CD14-positive monocyte (primary cell): ENCODE data around the gene IVL. TPM values are rescaled to one million over a fixed set of nuclear protein-coding genes. Genes with fewer than 3 reads are reported as not detected.

Source experiments
- DNase-seq, 3 donors: peaks; one replicate each; pipeline ENCODE4 v3.0.0-alpha.2; 2011 to 2022
- H2AFZ ChIP-seq: 2 replicates; pipeline ENCODE4 v1.6.0; 2012; ENCODE audit warnings: mild to moderate bottlenecking, low read depth, low read length, inconsistent platforms; ENCODE audit not compliant: insufficient read depth, poor library complexity, severe bottlenecking
- H3K27ac ChIP-seq, 2 donors: 1 replicate in 1 of 2; 2 replicates in 1 of 2; pipeline ENCODE4 v1.5.1; 2012 to 2013; ENCODE audit warnings: low read length in 2 of 2, control low read depth in 1 of 2, inconsistent platforms in 1 of 2, low read depth in 1 of 2, mild to moderate bottlenecking in 1 of 2
- H3K27me3 ChIP-seq, 2 donors: one replicate each; pipeline versions ENCODE4 v1.6.0 to v1.6.1; 2011 to 2013; ENCODE audit warnings: low read length in 2 of 2; ENCODE audit not compliant: control insufficient read depth in 2 of 2, insufficient read depth in 2 of 2
- H3K36me3 ChIP-seq, 2 donors: replicated peaks in 1 of 2; 1 replicate in 1 of 2; 2 replicates in 1 of 2; pipeline versions ENCODE4 v1.5.1 to v1.6.1; 2012 to 2013; ENCODE audit warnings: low read length in 2 of 2, control low read depth in 1 of 2, inconsistent platforms in 1 of 2, mild to moderate bottlenecking in 1 of 2; ENCODE audit not compliant: insufficient read depth in 2 of 2, control insufficient read depth in 1 of 2
- H3K4me1 ChIP-seq, 2 donors: 1 replicate in 1 of 2; 2 replicates in 1 of 2; pipeline versions ENCODE4 v1.5.1 to v1.6.1; 2012 to 2013; ENCODE audit warnings: low read length in 2 of 2, control low read depth in 1 of 2, inconsistent platforms in 1 of 2, mild to moderate bottlenecking in 1 of 2, moderate library complexity in 1 of 2; ENCODE audit not compliant: insufficient read depth in 2 of 2, control insufficient read depth in 1 of 2
- H3K4me2 ChIP-seq: replicated peaks from 2 replicates; pipeline ENCODE3; 2012; ENCODE audit warnings: low read length, moderate library complexity, mild to moderate bottlenecking; ENCODE audit not compliant: poor library complexity, severe bottlenecking; ENCODE audit errors: extremely low read depth
- H3K4me3 ChIP-seq, 3 experiments: fragments of 200-600 bp in 1 of 3; sonication (generic) in 1 of 3; replicated peaks in 1 of 3; 1 replicate in 2 of 3; 2 replicates in 1 of 3; pipeline ENCODE4 v1.5.1; 2011 to 2013; ENCODE audit warnings: low read length in 3 of 3, mild to moderate bottlenecking in 3 of 3, control low read depth in 2 of 3, low read depth in 2 of 3, inconsistent platforms in 1 of 3, moderate library complexity in 1 of 3
- H3K79me2 ChIP-seq: 2 replicates; pipeline ENCODE4 v1.6.0; 2012; ENCODE audit warnings: mild to moderate bottlenecking, control low read depth, inconsistent platforms, low read length, moderate library complexity; ENCODE audit not compliant: insufficient read depth
- H3K9ac ChIP-seq: 2 replicates; pipeline ENCODE4 v1.6.0; 2017; ENCODE audit warnings: low read length, mild to moderate bottlenecking; ENCODE audit not compliant: insufficient read depth, poor library complexity, severe bottlenecking
- H3K9me3 ChIP-seq, 2 donors: replicated peaks in 1 of 2; 1 replicate in 1 of 2; 2 replicates in 1 of 2; pipeline versions ENCODE4 v1.5.1 to v1.6.1; 2012 to 2013; ENCODE audit warnings: low read length in 2 of 2, control low read depth in 1 of 2; ENCODE audit not compliant: control insufficient read depth in 1 of 2, insufficient read depth in 1 of 2
- H4K20me1 ChIP-seq: 2 replicates; pipeline ENCODE4 v1.6.0; 2012; ENCODE audit warnings: mild to moderate bottlenecking, low read length, control low read depth, moderate library complexity; ENCODE audit not compliant: insufficient read depth
- H3K27ac Mint-ChIP-seq, 7 donors: one replicate each; pipeline ENCODE4 v1.8.0; 2020; ENCODE audit warnings: mild to moderate bottlenecking in 7 of 7, mixed read lengths in 7 of 7, moderate library complexity in 6 of 7, inconsistent platforms in 2 of 7
- H3K27me3 Mint-ChIP-seq, 3 donors: one replicate each; pipeline ENCODE4 v1.8.0; 2021 to 2022; ENCODE audit warnings: low read depth in 3 of 3, mild to moderate bottlenecking in 3 of 3, mixed read lengths in 3 of 3, moderate library complexity in 3 of 3, inconsistent platforms in 1 of 3
- H3K36me3 Mint-ChIP-seq, 2 donors: one replicate each; pipeline ENCODE4 v1.8.0; 2020; ENCODE audit warnings: mixed read lengths in 2 of 2, inconsistent platforms in 1 of 2, mild to moderate bottlenecking in 1 of 2
- H3K4me1 Mint-ChIP-seq: one replicate; pipeline ENCODE4 v1.8.0; 2020; ENCODE audit warnings: mild to moderate bottlenecking, mixed read lengths
- H3K4me3 Mint-ChIP-seq, 2 donors: one replicate each; pipeline ENCODE4 v1.8.0; 2020; ENCODE audit warnings: mild to moderate bottlenecking in 2 of 2, mixed read lengths in 2 of 2, moderate library complexity in 1 of 2
- H3K9me3 Mint-ChIP-seq, 7 donors: one replicate each; pipeline ENCODE4 v1.8.0; 2020 to 2022; ENCODE audit warnings: mixed read lengths in 7 of 7, mild to moderate bottlenecking in 6 of 7, moderate library complexity in 6 of 7, inconsistent platforms in 2 of 7
- WGBS: methylation state at CpG from one replicate; pipeline ENCODE4 v1.1.5; 2013; ENCODE audit warnings: missing lambda C conversion rate; ENCODE audit not compliant: insufficient coverage; 5-methylcytosine and 5-hydroxymethylcytosine counted together
- intact Hi-C, 2 donors: fragments of 100-400 bp; cut with micrococcal nuclease; formaldehyde crosslinking; loops; one replicate each; pipeline versions ENCODE4 v1.15.0 to v1.15.1; 2023
- polyA plus RNA-seq, 3 donors: library from polyadenylated mRNA; depleted of rRNA in 1 of 3; unstranded in 2 of 3; stranded (reverse) in 1 of 3; fragments of 300-500 nt in 2 of 3; fragments of >200 nt in 1 of 3; fragmentation: Illumina TruSeq in 2 of 3; gene quantifications; 1 replicate in 2 of 3; 2 replicates in 1 of 3; pipeline ENCODE4 v1.2.3, GENCODE V29; 2012 to 2021
- TF ChIP-seq, protein P1 (sequence below): fragments of 200-600 bp; IDR thresholded peaks from one replicate; pipeline ENCODE4 v1.8.0; 2022; ENCODE audit warnings: antibody characterized with exemption, mild to moderate bottlenecking

The IVL gene
- polyA plus RNA-seq, 3 donors, result not detected

DNA sequence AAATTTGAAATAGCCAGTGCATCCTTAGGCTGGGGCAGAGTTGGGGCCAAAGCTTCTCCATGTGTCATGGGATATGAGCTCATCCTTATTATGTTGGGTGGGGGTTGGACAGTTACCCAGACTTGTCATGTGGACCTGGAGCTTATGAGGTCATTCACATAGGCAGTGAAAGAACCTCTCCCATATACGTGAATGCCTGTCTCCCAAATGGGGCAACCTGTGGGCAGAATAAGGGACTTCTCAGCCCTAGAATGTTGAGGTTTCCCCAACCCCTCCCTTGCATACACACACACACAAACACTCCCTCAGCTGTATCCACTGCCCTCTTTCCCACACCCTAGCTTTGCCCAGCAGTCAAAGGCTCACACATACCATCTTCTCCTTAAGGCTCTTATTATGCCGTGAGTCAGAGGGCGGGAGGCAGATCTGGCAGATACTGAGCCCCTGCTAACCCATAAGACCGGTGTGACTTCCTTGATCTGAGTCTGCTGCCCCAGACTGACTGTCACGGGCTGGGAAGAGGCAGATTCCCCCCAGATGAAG lies 2.3 kb upstream of the IVL start:
- peaks cover 4 to 21% (median 5%) of the 10 kb centered on the region in 3 donors for H3K27me3 Mint-ChIP-seq
- Histone ChIP-seq H4K20me1 (no peaks in the 10 kb centered on the region), H3K9ac (no peak overlapping the region), H3K4me1 (no peaks in the 10 kb centered on the region), H3K27ac (no peak overlapping the region), H3K4me2 (no peak overlapping the region), H3K27me3 (no peaks in the 10 kb centered on the region), H3K79me2 (no peaks in the 10 kb centered on the region), H3K4me3 (no peak overlapping the region), H3K9me3 (no peaks in the 10 kb centered on the region), H3K36me3 (no peaks in the 10 kb centered on the region), H2AFZ (no peak overlapping the region)
- DNase-seq, result no peak
- no peaks in the 10 kb centered on the region for H3K4me1 Mint-ChIP-seq
- H3K36me3 Mint-ChIP-seq, result no peaks in the 10 kb centered on the region
- WGBS, result 85% methylated on average over 4 of the region's 5 CpGs
- no peak overlapping the region for H3K4me3 Mint-ChIP-seq
- TF ChIP-seq, protein P1, sequence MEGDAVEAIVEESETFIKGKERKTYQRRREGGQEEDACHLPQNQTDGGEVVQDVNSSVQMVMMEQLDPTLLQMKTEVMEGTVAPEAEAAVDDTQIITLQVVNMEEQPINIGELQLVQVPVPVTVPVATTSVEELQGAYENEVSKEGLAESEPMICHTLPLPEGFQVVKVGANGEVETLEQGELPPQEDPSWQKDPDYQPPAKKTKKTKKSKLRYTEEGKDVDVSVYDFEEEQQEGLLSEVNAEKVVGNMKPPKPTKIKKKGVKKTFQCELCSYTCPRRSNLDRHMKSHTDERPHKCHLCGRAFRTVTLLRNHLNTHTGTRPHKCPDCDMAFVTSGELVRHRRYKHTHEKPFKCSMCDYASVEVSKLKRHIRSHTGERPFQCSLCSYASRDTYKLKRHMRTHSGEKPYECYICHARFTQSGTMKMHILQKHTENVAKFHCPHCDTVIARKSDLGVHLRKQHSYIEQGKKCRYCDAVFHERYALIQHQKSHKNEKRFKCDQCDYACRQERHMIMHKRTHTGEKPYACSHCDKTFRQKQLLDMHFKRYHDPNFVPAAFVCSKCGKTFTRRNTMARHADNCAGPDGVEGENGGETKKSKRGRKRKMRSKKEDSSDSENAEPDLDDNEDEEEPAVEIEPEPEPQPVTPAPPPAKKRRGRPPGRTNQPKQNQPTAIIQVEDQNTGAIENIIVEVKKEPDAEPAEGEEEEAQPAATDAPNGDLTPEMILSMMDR, result no peak
- peaks cover 0 to 5% (median 0%) of the 10 kb centered on the region in 7 donors for H3K9me3 Mint-ChIP-seq
- intact Hi-C loops, result no loop called here
- H3K27ac Mint-ChIP-seq, result no peak overlapping the region

DNA sequence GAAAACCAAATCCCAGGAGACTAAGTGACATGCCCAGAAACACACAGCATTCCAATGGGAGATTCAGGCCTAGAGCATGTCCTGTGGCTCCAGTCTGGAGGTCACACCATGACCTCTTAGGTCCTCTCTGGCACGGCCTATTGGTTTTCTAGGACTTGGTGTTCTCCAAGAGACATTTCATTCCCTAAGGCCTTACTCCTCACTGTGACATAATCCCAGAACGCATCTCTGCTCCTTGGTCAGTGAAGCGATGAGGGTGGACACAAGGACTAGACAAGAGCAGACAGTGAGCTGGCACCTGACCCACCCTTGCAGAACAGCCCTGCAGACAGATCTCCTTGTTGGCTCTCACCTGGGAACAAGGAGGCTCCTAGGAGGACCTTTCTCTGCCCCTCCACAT lies 860 bp downstream of the IVL start:
- H3K9ac ChIP-seq, result no peak overlapping the region
- H3K4me1 ChIP-seq, result no peaks in the 10 kb centered on the region
- H3K36me3 ChIP-seq, result no peaks in the 10 kb centered on the region
- no peaks in the 10 kb centered on the region for H3K36me3 Mint-ChIP-seq
- H2AFZ ChIP-seq, result no peak overlapping the region
- intact Hi-C loops, result no loop called here
- H4K20me1 ChIP-seq, result no peaks in the 10 kb centered on the region
- H3K9me3 Mint-ChIP-seq, result peaks cover 0 to 5% (median 0%) of the 10 kb centered on the region in 7 donors
- no peaks in the 10 kb centered on the region for H3K9me3 ChIP-seq
- 90% methylated on average over 3 of the region's 3 CpGs for WGBS
- H3K4me3 ChIP-seq, result no peak overlapping the region
- H3K27me3 Mint-ChIP-seq, result peaks cover 5 to 19% (median 9%) of the 10 kb centered on the region in 3 donors
- no peak overlapping the region for H3K4me3 Mint-ChIP-seq
- H3K4me1 Mint-ChIP-seq, result no peaks in the 10 kb centered on the region
- TF ChIP-seq, protein P1, result no peak
- H3K79me2 ChIP-seq, result no peaks in the 10 kb centered on the region
- no peak overlapping the region for H3K27ac ChIP-seq
- no peak overlapping the region for H3K4me2 ChIP-seq
- H3K27ac Mint-ChIP-seq, result no peak overlapping the region
- no peak for DNase-seq
- H3K27me3 ChIP-seq, result peaks cover 0 to 3% of the 10 kb centered on the region in 2 donors
